Measurements from ENCODE around the gene CUL1. TPM values are rescaled to one million over a fixed set of nuclear protein-coding genes. Genes with fewer than 3 reads are reported as not detected.
A peak's percentile ranks its signal among the peaks of the same experiment; 100 is the strongest.

CUL1 gene
- total and polyA plus RNA-seq, 2 experiments from 2014 or later, result 35.6 to 71.3 TPM

GRCh38 chr7:148830897-148831692, 132.4 kb downstream of the CUL1 start:
- Mint-ChIP-seq H3K36me3 (ENCODE audit: low read depth) (peaks cover 22% of the 10 kb centered on the region), H3K27me3 (ENCODE audit: insufficient read depth, low read depth, poor library complexity) (peaks cover 2% of the 10 kb centered on the region), H3K27ac (no peak overlapping the region), H3K4me3 (no peak overlapping the region), H3K4me1 (no peaks in the 10 kb centered on the region), H3K9me3 (no peaks in the 10 kb centered on the region)
- Histone ChIP-seq H3K4me1 (ENCODE audit: insufficient read depth) (no peaks in the 10 kb centered on the region), H4K20me1 (replicated peaks; ENCODE audit: insufficient read depth) (peaks cover 20% of the 10 kb centered on the region), H3K27ac (ENCODE audit: low read depth) (peak overlapping the region; percentile 7; the same call in 1 of the 2 replicates), H2AFZ (no peak overlapping the region), H3K36me3 (ENCODE audit: insufficient read depth) (peaks cover 20% of the 10 kb centered on the region; the same call in 1 of the 2 replicates), H3K4me3 (no peak overlapping the region), H3F3A (replicated peaks; ENCODE audit: low read depth) (no peaks in the 10 kb centered on the region), H3K4me2 (no peak overlapping the region), H3K9me2 (ENCODE audit: insufficient read depth) (no peaks in the 10 kb centered on the region), H3K79me2 (replicated peaks; ENCODE audit: insufficient read depth) (peaks cover 34% of the 10 kb centered on the region), H3K27me3 (ENCODE audit: insufficient read depth) (no peaks in the 10 kb centered on the region)
- DNase-seq (ENCODE audit: low spot score) (no peak), ATAC-seq (no peak)
- TF ChIP-seq ZNF114 (CRISPR knock-in tag; IDR thresholded peaks at IDR 0.05), result no peak
- no peak for TF ChIP-seq JUNB (IDR thresholded peaks at IDR 0.05; ENCODE audit: unreplicated experiment)
- no peak for TF ChIP-seq STAT1 (IDR thresholded peaks at IDR 0.05; ENCODE audit: unreplicated experiment)
- no peak for TF ChIP-seq EZH2phosphoT487 (IDR thresholded peaks at IDR 0.05; ENCODE audit: unreplicated experiment)
- no peak for TF ChIP-seq EZH2 (IDR thresholded peaks at IDR 0.05; ENCODE audit: low read depth, unreplicated experiment)
- TF ChIP-seq POLR2AphosphoS5 (IDR thresholded peaks at IDR 0.05; ENCODE audit: low read depth), result no peak
- no peak for TF ChIP-seq REST (IDR thresholded peaks at IDR 0.05; ENCODE audit: unreplicated experiment)
- TF ChIP-seq NANOG (IDR thresholded peaks at IDR 0.05; ENCODE audit: borderline replicate concordance), result no peak
- TF ChIP-seq CTCF (conservative IDR thresholded peaks at IDR 0.05; ENCODE audit: low read depth in 2 of 2), result no peak
- no peak for TF ChIP-seq ZNF331 (CRISPR knock-in tag; IDR thresholded peaks at IDR 0.05; ENCODE audit: low read depth)
- TF ChIP-seq CREB1 (CRISPR knock-in tag; IDR thresholded peaks at IDR 0.05; ENCODE audit: low read depth), result no peak
- no peak for TF ChIP-seq ETS1 (IDR thresholded peaks at IDR 0.05)
- no peak for TF ChIP-seq ZNF462 (CRISPR knock-in tag; IDR thresholded peaks at IDR 0.05)
